ENCODE data around the gene WNT8B.

Gene WNT8B, protein sequence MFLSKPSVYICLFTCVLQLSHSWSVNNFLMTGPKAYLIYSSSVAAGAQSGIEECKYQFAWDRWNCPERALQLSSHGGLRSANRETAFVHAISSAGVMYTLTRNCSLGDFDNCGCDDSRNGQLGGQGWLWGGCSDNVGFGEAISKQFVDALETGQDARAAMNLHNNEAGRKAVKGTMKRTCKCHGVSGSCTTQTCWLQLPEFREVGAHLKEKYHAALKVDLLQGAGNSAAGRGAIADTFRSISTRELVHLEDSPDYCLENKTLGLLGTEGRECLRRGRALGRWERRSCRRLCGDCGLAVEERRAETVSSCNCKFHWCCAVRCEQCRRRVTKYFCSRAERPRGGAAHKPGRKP

DNA sequence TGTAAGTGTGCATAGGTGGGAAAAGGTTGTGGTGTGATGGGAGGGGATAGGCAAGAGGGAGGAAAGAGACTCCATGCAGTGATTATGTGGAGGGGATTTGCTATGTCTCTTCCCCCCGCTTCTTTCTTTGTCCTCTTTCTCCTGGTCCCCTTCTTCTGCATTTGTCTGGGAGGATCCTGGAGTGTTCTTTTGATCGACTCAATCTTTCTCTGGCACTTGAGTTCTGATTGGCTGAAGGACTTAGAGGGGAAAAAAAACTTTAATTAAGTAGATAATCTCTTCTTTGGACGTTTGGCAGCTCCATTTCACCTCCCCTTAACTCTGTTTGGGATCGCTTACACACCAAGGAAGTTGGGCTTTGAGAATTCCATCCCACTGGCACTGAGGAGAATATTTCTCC is at the start of gene WNT8B:
Gene WNT8B (plus strand): TSS at position 301 of the 400 bp plus-strand sequence. CDS start 160 bp downstream, outside the sequence.
- no peak for DNase-seq

DNA sequence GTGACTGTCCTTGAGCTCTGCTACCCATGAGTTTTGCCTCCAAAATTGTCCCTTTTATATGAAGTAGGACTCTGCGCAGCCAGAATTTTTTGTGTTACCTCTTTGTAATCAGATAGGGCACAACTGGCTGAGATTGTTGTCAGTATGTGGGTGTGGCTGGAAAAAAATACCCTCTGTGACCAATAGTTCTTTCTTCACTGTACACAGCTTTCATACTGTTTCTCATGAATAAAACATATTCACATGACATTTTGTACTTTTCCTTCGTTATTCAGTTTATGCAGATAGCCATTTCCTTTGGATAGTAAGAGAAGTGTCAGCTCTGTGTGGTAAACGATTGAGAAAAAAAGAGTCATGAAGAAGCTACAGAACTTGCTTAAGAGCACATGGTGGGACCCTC is 49.6 kb upstream of the WNT8B start:
- DNase-seq = no peak

- DNase-seq = no peak
These were observed 42.8 kb upstream of the WNT8B start for GRCh38 chr10:100419911-100420449.

DNA sequence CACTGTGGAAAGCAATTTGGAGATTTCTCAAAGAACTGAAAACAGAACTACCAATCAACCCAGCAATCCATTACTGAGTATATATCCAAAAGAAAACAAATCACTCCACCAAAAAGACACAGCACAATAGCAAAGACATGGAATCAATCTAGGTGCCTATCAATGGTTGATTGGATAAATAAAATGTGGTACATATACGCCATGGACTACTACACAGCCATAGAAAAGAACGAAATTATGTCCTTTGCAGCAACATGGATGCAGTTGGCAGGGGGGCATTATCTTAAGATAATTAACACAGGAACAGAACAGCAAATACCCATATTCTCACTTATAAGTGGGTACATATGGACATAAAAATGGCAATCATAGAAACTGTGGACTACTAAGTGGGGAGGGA is 35.4 kb upstream of the WNT8B start:
- DNase-seq = no peak

- DNase-seq = peak; percentile 40
These were observed 29.3 kb upstream of the WNT8B start for GRCh38 chr10:100433253-100434240.

GRCh38 chr10:100436255-100436654 is 26.6 kb upstream of the WNT8B start:
- DNase-seq = no peak

- no peak for DNase-seq
These were observed 24.0 kb upstream of the WNT8B start for GRCh38 chr10:100438674-100439315.

GRCh38 chr10:100442548-100442947 is 20.3 kb upstream of the WNT8B start:
- DNase-seq = no peak

- no peak for DNase-seq
These were observed 16.6 kb upstream of the WNT8B start for GRCh38 chr10:100446130-100446761.

DNA sequence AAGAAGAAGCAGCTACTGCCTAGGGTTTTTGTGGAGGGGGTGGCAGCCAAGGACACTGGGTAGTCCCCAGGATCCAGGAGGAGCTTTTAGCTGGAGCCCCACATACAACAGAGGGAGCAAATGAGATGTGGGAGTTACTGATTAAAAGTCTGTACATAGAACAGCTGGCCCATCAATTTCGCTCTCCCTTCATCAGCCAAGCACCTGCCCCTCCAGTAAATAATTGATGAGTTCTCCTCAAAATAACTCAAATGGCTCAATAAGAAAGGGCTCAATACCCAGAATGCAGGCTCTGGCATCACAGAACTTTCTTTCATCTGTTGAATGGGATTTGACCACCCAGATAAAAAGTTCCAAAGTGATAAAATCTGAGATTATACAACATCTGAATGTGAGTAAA is 15.1 kb upstream of the WNT8B start:
- DNase-seq = no peak

- no peak for DNase-seq
These were observed 13.9 kb upstream of the WNT8B start for GRCh38 chr10:100448951-100449350.

GRCh38 chr10:100468322-100468721 is 5.5 kb downstream of the WNT8B start:
- no peak for DNase-seq

DNA sequence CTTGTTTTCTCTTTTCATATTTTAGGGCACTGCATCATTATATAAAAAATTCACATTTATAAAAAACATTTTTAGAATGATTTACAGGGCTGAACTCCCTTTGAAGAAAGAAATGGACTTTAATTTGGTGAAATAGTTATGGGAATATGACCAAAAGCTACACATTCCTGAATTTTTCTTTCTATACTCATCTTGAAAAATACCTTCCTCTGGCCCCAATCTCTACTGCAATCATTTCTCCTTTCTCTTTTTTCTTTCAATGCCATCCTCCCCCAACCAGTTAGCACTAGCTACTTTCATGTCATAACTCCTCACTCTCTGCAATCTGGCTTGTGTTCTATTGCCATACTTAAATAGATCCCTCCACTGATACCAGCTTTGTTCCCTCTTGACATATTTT is 6.2 kb downstream of the WNT8B start:
- no peak for DNase-seq

GRCh38 chr10:100469756-100470155 is 6.9 kb downstream of the WNT8B start:
- DNase-seq = no peak

- DNase-seq = no peak
These were observed 7.6 kb downstream of the WNT8B start for GRCh38 chr10:100470367-100470766.

- no peak for DNase-seq
These were observed 15.2 kb downstream of the WNT8B start for GRCh38 chr10:100477970-100478369.

DNA sequence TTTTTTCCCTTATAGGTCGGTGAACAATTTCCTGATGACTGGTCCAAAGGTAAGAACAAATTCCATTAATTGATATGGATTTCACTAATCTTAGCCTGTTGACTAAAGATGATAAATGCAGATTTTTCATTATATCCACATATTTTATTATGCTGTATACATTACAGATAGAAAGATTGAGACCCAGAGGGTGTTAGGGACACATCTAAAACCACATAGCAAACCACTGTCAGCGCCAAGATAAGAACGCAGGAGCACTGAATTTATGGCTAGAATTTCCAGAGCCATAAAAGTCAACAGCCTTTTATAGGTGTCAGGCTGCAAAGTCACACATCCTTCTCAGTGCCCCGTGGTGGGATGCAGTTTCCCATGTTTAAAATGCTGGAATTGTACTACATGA is 16.2 kb downstream of the WNT8B start:
- no peak for DNase-seq

- DNase-seq = no peak
These were observed 17.2 kb downstream of the WNT8B start for GRCh38 chr10:100480002-100480401.

GRCh38 chr10:100481462-100482081 is 18.8 kb downstream of the WNT8B start:
- DNase-seq = peak; percentile 49

- peak; percentile 63 for DNase-seq
These were observed 19.5 kb downstream of the WNT8B start for GRCh38 chr10:100482181-100482833.

DNA sequence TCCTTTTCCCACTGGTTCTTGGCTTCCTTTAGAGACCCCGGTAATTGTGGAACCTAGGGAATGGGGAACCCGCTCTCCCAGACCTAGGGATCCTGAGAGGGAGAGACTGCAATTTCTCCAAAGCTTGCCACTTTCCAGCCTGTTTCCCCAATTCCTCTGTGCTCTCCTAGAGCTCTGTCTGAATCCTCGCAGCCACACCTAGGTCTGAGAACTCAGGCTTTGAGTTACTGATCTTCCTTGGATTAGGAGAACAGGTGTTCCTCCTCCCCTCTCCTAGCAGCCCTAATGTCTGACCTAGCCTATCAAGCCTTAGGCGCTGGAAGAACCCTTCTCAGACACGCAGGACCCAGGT is 20.0 kb downstream of the WNT8B start:
- DNase-seq = no peak
